Left lobe of liver (tissue), 2 donors: ENCODE measurements around the gene SLC26A4. TPM values are rescaled to one million over a fixed set of nuclear protein-coding genes. Genes with fewer than 3 reads are reported as not detected.

Source experiments
- ATAC-seq: fragments of 200-7000 bp; cut with Tn5 transposase; one replicate; pipeline ENCODE4 v1.9.1; 2020; ENCODE audit warnings: mild to moderate bottlenecking, moderate library complexity
- DNase-seq: peaks from one replicate; pipeline ENCODE4 v3.0.0-alpha.2; 2020; ENCODE audit warnings: low spot score
- total RNA-seq: library from RNA; stranded (reverse); gene quantifications from one replicate; pipeline ENCODE4 v1.2.1, GENCODE V29; 2021
- donor health status: DM: no; HTN: no; CAD: no; lungs with moderate emphysema.
- donor health status: DM: no; HTN: yes; CAD: no.

Gene SLC26A4
- total RNA-seq, 1 donor from 2014 or later, result not detected

DNA sequence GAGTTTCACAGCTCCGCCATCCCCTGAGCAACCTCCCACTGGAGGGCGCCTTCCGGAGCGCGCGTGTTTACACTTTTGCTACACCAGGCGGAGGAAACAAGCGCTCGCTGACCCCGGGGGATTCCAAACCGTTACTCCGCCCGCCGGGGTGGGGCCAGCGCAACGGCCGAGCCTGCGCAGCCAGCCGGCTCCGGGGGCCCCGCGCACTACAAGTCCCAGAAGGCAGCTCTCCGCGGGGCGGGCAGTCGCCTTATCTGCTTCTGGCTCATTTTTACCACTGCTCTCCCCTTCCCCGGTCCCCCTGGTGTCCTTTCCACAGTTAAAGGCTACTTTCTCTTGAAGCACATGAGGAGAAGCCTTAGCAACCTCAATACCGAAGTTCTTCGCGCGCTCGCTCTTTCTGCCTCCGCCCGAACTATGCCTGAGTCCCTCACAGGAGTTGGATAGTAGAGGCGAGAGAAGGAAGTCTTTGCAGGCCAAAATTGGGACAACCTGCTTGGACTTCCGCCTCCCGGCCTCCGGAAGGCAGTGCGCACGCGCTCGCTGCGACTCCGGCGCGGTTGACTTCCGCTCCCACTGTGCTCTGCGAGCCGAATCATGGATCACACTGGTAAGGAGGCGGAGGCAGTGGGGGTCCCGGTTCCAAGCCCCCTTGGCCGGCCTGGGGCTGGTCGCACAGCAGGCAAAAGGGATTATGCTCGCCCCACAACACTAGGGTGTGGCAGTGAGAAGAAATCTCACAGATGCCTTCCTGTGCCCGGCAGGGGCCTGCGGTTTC is 83.1 kb downstream of the SLC26A4 start, which contains the start of gene CBLL1:
Gene CBLL1, plus strand, starts transcription at position 576 of the 778 bp plus-strand sequence. Its CDS starts 22 bp downstream, at position 598.
- peak; percentile 95 for ATAC-seq
- peak; percentile 98 for DNase-seq

DNA sequence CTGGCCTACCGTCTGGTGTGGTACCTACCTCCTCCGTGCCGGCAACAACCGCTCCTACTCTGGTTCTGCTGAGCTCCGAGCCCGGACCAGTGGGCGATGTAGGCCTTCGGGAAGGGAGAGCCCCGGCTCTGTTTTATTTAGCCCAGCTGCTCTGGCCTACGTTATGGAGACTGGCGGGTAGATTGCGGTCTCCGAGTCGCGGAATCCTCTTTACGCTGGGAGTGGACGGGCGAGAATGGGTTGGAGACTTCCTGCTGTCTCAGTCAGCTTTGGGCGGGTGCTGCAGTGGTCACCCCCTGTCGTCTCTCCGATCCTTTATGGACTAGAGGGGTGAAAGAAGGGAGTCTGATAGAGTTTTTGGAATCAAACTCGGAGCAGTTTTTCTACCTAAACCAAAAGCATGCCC is 83.7 kb downstream of the SLC26A4 start:
- DNase-seq (no peak), ATAC-seq (peak; percentile 53)

DNA sequence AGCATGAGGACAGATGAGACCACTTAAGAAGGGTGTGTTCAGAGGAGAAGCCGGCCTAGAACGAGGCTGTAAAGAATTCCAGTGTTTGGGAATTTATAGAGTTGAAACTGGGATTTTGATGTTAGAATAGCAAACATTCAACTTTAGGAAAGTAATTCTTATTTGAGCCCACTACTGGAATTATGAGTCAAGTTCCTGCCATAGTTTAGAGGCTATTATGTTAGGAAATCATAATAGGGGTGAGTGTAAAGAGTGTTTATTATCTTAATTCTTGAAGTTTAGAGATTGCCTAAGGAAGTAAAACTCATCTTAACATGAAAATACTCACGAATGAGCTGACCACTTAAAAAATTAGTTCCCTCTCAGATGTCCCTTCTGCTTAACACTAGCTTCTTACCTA is 85.4 kb downstream of the SLC26A4 start:
- ATAC-seq, result no peak
- no peak for DNase-seq

DNA sequence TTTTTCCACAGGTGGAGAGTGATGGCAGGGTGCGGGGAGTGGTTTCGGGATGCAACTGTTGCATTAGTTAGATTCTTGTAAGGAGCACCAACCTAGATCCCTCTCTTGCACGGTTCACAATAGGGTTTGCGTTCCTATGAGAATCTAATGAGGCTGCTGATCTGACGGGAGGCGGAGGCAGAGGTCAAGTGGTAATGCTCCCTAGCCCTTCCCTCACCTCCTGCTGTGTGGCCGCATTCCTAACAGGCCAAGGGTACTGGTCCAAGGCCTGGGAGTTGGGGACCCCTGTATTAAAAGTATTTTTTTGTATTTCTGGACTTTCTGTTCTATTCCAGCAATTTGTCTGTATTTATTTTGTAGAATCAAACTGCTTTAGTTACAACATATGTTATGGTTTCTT is 90.5 kb downstream of the SLC26A4 start:
- ATAC-seq (no peak), DNase-seq (no peak)

DNA sequence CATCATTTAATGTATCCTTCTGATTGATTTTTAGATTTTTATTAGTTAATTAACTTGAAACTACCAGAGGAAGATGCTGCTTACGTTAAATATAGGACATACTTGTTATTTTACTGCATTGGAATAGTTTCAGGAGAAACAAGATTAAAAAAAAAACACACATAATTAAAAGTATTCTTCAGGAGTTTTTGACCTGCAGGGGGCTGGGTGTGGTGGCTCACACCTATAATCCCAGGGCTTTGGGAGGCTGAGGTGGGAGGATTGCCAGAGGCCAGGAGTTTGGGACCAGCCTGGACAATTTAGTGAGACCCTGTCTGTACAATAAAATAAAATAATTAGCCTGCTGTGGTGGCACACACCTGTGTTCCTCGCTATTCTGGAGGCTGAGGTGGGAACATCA is 94.0 kb downstream of the SLC26A4 start:
- DNase-seq, result no peak
- ATAC-seq, result no peak

DNA sequence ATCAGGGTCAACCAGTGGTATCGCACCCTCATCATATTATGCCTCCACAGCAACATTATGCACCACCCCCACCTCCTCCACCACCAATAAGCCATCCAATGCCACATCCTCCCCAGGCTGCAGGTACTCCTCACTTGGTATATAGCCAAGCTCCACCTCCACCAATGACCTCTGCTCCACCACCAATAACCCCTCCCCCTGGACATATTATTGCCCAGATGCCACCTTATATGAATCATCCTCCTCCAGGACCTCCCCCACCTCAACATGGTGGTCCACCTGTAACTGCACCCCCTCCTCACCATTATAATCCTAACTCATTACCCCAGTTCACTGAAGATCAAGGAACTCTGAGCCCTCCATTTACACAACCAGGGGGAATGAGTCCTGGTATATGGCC is 98.0 kb downstream of the SLC26A4 start:
- ATAC-seq (peak; percentile 24), DNase-seq (no peak)

DNA sequence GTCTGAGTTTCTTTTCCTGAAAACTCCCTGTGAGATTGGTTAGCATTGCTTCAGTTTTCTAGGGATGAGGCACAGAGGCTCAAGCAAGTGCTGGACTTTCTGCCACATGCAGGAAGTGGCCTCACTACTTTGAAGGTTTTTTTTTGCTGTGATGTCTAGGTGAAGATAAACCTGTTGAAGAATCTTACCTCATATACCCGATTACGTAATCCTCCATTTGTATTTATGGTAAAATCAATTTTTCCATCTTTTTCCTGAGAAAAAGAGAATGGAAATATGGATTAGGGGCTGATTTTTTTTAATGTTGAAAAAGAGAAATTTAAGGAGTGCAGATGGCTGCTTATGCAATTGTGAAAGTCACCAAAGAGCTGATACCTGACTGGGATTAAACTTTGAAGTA is 106.8 kb downstream of the SLC26A4 start:
- ATAC-seq (no peak), DNase-seq (no peak)

Other genes starting within 250 kb of the SLC26A4 start
- not detected for gene GPR22, start 190.8 kb upstream of the SLC26A4 start, total RNA-seq
- gene COG5, start 96.9 kb upstream of the SLC26A4 start, total RNA-seq, result 12.9 TPM
- gene DUS4L, start 96.9 kb upstream of the SLC26A4 start, total RNA-seq, result 3.1 TPM
- 25.1 TPM for gene BCAP29, start 80.6 kb upstream of the SLC26A4 start, total RNA-seq
- gene CBLL1, start 83.3 kb downstream of the SLC26A4 start, total RNA-seq, result 6.9 TPM
- gene SLC26A3, start 142.4 kb downstream of the SLC26A4 start, total RNA-seq, result 0.93 TPM
- gene DLD, start 230.4 kb downstream of the SLC26A4 start, total RNA-seq, result 63.0 TPM